ENCODE measurements around the gene ARHGAP4.

ARHGAP4 gene

DNA sequence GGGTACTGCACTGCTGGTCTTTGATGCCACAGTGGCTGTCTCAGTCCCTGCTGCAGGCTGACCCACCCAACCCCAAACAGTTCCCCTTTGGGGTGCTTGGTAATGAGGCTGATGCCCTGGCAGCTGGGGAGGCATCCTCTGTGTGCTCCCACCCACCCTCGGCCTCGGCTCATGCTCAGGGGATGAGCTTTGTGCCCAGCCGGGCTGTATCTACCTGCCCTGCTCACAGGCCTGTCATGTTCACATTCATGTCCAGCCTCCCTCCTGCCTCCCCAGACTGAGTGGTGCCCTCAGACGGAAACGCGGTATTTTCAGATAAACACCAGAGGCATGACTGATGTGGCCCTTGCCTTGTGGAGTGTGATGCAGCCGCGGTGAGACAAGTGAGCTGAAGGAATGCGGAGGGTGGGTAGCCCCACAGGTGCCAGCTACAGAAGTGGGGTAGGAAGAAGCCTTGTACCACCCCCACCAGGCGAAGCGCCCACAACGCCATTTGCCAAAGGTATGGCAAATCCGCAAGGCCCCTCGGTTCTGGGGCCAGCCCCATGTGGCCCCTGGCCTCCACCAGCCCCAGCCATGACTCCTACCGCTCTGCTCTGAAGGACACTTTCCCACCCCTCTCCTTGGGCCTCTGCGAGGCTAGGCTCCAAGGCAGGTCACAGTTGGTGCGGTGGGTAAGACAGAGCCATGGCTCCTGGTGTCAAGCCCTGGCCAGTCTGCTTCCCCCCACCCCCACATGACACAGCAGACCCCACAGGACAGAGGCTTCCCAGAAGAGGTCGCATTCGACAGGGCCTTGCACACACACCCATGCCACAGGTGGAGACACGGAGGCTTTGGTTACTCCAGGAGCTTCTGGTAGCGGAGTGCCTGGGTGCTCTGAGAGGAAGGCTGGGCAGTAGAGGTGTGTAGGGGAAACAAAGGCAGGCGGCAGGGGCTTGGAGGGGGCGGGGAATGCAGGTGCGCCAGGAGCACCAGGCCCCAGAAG lies 20.2 kb upstream of the ARHGAP4 start:
- DNase-seq (ENCODE audit: low read depth in 2 of 2): no peak

DNA sequence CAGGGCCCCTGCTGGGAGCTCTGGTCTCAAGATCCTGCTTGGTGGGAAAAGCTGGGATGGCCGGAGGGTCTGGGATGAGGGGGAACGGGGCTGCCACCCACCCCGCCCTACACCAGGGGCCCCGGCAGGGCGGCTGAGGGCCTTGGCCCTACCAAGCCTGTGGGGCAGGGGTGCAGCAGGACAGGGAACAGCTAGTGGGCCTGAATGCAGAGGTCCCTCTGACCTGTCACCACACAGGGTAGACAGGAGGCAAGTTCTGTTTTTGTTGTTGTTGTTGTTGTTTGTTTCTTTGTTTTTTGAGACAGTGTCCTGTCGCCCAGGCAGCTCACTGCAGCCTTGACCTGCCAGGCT lies 18.7 kb upstream of the ARHGAP4 start:
- no peak for DNase-seq (ENCODE audit: low read depth in 2 of 2)

DNA sequence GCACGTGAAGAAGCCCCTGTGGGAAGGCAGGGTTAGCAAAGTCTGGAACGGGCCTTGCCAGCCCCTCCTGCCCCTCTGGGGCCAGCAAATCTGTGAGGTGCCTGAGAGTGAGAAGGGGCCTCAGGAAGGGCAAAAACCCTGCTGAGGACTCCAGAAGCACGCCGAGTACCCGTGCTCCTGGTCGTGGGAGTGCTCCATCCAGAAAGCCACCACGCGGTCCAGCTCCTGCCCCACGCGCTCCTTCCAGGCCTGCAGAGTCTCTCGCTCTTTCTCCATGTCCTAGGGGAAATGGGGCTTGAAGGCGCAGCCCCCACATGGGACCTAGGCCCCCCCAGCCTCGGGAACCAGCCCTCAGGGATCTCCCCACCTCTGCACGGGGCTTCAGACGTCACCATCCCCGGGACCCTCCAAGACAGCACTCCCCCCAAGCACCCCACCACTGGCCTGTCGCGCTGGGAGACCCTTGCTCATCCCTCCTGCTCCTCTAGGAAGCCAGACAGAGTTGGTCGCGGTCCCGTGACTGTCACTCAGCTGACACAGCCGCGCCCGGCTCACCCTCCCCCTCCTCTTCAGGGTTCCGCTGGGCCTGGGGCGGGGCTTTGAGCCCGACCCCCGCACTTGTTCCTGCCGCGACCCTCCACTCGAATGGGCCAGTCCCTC lies 18.2 kb upstream of the ARHGAP4 start, which contains the start of gene RENBP:
TSS of gene RENBP (minus strand) at position 504 of the 660 bp plus-strand sequence. CDS start at position 471, 33 bp downstream.
- no peak for DNase-seq (ENCODE audit: low read depth in 2 of 2)

DNA sequence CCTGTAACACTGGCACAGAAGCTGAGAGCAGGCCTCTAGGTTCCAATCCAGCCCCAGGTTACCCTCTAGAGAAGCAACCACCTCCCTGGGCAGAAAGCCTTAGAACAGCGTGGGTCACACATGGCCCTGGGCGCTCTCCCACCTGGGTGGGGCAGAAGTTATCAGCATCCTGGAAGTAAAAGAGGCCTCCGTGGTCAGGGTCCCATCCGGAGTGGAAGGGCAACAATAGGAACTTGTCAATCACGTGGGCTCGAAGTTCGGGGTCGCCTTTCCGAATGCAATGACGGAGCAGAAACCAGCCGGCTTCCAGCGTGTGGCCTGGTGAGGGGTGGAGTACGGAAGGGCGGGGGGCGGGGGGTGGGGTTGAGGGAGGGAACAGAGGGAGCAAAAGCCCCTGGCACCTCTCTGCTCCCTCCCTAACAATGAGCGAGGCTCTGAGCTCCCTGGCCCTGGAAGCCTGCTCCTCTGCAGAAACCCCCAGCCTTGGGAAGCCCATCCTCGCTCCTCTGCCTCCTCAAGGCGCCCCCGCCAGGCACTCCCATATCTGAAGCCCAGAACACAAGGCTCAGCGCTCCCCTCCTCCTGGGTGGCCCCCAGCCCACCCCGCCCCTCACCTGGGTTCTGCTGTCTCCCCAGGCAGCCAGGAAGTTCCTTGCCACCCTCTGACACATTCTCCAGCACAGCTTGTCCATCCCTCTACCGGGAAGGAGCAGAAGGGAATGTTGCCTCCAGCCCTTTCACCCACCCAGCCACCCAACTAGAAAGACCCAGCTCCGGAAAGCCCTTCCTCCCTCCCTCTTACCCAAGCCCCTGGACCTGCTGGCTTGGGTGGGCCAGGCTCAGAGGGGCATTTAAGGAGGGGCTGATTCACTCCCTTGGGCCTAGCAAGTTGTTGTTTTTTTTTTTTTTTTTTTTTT lies 15.5 kb upstream of the ARHGAP4 start:
- DNase-seq (ENCODE audit: low read depth in 2 of 2): no peak

DNA sequence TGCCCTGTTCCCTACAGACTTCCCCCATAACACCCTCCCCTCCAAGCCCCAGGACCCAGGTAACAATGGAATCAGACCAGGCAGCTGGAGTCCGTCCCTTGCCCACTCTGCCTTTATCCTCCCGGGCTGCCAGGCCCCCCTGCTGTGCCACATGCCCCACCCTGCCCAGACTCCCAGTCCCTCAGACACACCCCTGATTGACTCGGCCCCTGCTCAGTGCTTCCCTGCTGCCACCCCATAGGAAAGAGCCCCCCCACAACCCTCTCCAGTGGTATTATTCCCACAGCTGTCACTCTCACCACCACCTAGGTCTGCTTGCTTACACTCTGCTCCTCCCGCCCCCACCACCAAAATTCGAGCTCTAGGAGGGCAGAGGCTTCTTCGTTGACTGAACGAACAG lies 13.5 kb upstream of the ARHGAP4 start:
- no peak for DNase-seq (ENCODE audit: low read depth in 2 of 2)

DNA sequence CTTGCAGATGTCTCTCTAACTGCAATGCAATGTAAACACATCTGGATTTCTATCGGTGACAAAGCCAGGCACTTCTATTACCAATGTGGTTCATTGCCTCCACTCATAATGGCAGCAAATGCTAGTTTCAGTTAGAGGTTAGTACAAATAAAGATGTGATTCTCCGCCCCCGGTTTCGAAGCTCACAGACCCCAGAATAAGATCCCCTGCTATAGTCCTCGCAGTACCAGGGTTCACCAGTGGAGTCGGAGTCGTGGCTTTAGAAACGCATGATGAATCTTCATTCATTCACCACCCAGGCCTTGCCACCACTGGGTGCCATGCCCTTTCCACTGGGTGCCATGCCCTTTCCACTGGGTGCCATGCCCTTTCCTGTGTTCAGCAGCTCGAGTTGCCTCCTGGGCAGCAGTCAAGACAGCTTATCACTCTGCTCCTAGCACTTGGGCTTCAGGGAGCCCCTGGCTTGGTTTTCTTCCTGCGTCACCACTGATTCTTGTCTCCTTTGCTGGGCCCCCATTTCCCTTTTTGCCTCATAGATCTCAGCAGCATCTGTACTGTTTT lies 12.2 kb upstream of the ARHGAP4 start:
- DNase-seq (ENCODE audit: low read depth in 2 of 2): no peak

DNA sequence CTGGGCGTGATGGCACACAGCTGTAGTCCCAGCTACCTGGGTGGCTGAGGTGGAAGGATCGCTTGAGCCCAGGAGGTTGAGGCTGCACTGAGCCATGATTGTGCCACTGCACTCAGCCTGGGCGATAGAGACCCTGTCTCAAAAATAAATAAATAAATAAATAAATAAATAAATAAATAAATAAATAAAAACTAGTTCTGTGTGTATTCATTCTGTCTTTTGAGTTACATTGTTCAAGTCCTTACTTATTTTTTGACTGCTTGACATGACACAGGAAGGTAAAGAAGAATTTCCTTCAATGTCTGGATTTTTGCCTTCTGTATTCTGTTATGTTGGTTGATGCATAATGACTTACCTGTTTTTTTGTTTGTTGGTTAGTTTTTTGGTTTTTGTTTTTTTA lies 11.0 kb upstream of the ARHGAP4 start:
- DNase-seq (ENCODE audit: low read depth in 2 of 2): no peak

DNA sequence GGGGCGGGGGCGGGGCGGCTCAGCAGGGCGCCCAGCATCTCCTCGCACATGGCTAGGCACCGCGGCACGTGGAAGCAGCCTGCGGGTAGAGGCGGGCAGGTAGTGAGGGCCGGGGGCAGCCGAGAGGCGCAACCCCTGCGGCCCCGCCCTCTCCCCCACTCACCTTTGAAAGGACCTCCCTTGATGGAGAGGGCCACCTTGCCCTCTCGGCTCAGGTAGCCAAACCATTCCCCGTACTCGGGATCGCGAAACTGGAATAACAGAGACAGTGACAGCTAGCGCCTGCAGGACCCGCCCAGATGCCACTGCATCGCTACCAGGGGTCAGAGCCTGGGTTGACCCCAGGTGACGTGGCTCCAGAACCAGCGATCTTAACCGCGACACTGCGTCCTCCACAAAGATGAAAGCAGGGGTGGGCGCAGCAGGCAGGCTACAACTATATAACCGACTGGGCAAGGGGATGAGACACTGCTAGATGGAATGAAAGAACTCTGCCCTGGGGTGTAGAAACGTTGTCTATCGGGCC lies 9.3 kb upstream of the ARHGAP4 start:
- no peak for DNase-seq (ENCODE audit: low read depth in 2 of 2)

DNA sequence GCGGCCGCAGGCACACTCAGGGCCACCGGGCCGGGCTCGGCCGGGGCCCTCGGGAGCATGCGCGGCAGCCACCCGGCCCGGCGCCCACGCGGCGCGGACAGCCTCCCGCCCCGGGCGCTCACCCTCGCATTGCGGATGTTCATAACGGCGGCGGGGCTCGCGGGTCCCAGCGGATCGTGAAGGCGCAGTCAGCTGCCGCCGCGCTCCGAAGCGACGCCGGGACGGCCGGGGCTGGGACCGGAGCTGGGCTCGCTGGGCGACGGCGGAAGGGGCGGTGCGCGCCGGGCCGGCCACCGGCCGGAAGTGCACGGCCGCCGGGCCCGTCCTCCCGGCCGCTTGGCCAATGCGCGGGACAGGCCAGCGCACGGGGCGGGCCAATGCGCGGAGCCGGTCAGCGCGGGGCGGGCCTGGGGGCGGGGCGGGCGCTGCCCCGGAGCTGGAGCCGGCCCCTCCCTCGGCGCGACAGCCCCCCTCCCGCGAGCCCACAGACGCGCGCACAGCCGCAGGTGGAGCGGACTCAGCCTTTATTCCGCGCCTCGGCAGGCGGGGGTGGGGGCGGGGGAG lies 8.8 kb upstream of the ARHGAP4 start, which contains the start of gene NAA10:
TSS of gene NAA10 (minus strand) at position 276 of the 564 bp plus-strand sequence. CDS start at position 143, 133 bp downstream.
- no peak for DNase-seq (ENCODE audit: low read depth in 2 of 2)

DNA sequence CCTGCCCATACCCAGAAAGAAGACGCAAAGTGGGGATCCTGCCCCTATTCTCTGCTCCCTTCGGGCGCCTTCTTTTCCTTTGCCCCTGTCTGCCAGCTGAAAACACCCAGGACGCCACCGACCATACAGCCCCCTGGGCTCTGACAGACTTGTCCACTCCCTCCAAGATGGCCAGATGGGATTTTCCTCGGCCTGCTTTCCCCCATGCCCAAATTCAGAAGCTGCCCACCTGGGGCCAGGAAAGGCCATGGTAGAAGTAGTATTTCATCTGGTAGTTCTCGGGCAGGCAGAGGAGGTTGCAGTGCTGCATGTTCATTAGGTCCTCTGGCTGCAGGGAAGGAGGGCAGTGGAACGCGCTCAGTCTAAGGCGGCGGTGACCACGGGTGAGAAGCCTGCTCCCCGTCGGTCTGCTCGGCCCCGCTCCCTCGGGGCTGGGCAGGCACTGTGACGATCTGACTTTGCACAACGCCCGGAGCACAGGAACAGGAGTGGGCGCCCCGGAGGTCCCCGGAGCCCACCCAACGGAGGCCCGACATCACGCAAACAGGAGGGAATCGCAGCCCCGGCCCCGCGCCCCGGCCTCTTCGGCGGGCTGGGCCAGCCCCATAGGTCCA lies 8.2 kb upstream of the ARHGAP4 start:
- DNase-seq (ENCODE audit: low read depth in 2 of 2): no peak

DNA sequence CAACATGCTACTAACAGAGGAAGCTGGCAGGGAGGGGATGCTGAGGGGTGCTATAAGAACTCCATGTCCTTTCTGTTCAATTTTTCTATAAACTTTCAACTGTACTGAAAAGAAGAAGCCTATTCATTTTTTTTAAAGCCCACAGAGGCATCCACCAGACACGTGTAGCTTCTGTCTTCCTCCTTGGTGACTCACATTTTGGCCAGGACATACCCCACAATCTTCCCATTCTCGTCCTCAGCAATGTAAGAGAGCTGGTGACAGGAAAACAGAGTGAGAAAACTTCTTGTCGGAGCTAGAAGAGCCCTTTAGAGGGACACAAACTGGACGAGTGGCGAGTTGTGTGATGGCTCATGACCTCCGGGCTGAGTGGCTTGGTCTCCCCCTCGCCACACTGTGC lies 7.7 kb upstream of the ARHGAP4 start:
- DNase-seq (ENCODE audit: low read depth in 2 of 2): no peak

DNA sequence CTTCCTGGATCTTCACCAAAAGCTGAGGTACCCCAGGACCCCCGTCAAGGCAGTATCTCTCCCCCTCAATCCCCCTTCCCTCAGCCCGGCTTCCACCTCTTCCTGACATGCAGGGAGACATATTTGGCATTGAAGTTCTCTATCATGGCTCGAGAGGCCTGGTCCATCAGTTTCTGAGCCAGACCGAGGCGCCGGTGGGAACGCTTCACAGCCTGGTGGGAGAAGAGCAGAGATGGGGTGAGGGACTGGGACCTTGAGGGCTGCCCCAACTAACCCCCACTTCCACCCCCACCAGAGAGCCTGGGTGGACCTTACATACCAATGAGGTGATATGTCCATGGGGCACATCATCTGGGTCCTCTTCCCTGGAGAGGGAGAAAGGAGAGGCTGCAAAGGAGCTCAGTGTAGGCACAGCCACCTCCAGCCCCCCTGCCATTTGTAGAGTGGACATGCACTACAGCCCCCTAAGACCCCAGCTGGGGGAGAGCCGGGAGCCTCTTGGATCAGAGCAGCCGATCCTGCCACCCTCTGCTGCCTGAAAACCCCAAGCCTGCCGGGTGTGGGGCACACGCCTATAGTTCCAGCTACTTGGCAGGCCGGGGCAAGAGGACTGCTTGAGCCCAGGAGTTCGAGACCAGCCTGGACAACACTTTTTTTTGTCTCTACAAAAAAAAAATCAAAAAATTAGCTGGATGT lies 6.3 kb upstream of the ARHGAP4 start:
- no peak for DNase-seq (ENCODE audit: low read depth in 2 of 2)

DNA sequence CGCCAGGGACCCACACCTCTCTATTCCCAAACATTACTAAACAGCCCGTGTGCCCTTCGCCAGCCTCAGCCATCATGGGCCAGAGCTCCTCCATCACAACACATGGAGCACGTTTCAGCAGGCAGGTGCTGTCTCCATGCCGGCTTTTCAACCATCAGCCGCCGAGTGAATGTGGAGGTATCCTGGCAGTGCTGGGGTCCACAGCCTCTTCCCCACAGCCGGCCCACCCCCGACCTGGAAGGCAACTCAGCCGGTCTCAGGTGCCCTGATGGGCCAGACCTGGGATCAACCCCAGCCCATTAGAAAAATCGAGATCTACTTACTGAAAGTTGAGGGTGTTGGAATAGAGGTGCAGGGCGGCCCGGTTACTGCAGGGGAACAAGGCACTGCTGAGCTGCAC lies 5.7 kb upstream of the ARHGAP4 start:
- no peak for DNase-seq (ENCODE audit: low read depth in 2 of 2)

DNA sequence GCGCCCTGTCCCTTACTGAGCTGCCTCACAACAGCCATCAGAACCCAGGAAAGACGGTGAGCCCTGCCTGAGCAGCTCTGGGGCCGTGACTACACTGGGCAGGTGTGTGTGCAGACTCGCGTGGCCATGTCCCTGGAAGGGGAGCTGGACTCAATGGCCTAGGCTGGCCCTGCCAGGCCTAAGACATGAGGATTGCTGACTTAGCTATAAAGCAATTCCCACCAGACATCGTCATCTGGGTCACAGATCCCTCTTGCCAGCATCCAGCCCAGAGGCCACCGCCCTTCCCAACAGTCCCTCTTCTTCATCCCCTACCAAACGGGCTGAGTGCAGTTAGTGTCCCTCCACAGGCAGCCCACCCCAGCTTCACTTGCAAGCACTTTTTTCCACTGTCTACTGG lies 5.1 kb upstream of the ARHGAP4 start:
- no peak for DNase-seq (ENCODE audit: low read depth in 2 of 2)

DNA sequence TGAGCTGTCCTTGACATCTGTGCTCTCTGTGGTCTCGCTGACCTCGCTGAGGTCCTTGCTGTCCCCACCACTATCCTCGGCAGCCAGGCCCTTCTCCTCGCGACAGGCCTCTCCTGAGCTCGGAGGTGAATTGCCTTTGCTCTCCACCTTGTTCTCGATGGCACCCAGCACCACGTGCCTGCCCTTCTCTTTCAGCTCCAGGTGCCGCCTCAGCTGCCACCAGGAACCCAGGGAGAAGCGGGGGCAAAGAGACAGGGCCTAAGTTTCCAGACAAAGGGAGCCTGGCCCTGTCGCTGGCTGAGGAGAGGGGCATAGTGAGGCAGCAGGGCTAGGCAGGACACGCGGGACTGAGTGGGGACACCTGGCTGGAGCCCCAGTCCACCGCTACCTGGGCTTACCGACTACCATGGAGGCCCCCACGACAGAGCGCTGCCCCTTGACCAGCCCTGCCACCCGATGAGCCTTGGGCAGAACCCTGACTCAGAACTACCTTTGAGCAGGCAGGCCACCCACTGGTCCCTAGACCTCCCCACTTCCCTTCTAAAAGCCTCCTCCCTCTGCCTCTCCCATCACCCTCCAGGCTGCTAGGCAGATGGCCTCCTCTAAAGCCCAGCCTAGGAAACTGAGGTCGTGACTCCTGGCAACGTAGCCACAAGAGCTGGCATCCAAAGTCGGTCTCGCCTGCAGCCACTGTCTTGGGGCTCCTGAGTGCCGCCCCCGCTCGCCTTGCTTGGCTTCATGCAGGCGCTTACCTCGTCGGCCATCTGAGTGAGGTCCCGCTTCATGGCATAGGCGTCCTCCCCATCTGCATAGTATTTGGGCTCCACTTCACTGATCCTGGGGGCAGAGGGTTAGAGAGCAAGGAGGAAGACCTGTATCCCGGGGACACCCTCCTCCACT lies 4.2 kb upstream of the ARHGAP4 start:
- DNase-seq (ENCODE audit: low read depth in 2 of 2): no peak

DNA sequence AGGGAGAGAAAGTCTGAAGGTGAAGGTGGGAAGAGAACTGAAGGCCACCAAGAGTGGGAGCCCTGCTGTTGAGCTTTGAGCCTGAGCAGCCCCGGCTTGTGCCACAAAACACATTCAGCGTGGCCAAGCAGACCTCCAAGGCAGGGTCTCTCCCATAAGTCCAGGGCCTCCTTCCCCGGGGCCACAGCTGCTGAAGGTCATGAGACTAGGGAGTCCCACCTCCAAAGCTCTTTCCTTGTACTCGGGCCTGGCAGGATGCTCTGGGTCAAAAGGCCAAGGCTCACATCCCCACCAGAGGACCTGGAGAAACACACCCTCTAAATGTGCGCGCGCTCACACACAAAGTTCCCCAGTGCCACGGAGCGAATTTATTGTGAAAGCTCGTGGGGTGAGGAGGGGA lies 3.5 kb upstream of the ARHGAP4 start:
- DNase-seq (ENCODE audit: low read depth in 2 of 2): no peak

DNA sequence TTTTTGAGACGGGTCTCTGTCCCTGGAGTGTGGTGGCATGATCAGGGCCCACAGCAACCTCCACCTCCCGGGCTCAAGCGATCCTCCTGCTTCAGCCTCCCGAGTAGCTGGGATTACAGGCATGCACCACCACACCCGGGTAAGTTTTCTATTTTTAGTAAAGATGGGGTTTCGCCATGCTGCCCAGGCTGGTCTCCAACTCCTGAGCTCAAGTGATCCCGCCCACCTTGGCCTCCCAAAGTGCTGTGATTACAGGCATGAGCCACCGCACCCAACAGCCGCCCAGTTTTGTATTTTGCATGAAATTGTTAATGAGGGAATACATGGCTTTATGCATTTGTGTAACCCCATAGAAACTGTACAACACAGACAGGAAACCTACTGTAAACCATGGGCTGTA lies 2.8 kb upstream of the ARHGAP4 start:
- DNase-seq (ENCODE audit: low read depth in 2 of 2): no peak

DNA sequence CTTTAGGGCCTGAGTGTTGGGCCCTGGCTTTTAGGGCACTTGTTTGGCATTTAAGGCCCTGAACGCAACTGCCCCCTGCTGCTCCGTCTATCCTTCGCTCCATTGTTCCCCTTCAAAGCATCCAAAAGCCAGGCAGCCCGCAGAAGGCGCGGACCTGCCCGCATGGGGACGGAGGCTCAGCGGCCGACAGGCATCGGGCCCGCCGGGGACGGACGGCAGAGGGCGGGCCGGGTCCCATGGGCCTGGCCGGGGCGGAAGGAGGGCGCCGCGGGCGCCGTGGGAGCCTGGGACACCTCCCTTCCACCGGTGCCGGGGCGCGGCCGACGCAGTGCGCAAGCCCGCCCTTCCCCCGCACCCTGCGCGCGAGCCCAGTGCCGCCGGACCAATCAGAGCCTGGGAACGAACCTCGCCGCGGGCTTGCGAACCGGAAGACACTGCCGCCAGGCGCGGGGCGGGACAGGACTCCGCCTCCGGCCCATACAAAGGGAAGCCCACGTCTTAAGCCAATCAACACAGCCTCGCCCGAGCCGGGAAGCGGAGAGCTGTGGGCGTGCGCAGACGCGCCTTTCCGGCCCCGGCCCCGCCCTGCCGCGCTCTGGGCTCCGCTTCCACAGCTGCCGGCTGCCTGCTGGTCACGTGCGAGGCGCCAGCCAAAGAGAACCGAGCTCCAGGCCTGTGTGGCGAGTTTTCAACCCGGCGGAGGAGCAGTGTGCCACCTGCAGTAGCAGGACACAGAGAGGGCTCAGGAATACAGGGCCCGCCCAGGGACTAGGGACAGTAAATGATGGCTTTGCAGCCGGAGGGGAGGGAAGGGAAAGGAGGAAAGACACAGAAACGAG lies 2.1 kb upstream of the ARHGAP4 start:
- DNase-seq (ENCODE audit: low read depth in 2 of 2): peak; percentile 67 to 82

All from stimulated activated CD4-positive, alpha-beta T cell treated with anti-CD3 and anti-CD28 coated beads, Interleukin-1b, Interleukin-23, amount 100 ng/mL, for 1 hour (primary cell).